Gastrocnemius medialis (tissue), 4 donors: ENCODE results near the gene AUTS2. TPM values are rescaled to one million over a fixed set of nuclear protein-coding genes. Genes with fewer than 3 reads are reported as not detected.

ENCODE experiments used
- ATAC-seq, 2 donors: fragments of 150-250 bp; one replicate each; pipeline ENCODE4 v1.9.1; 2016
- DNase-seq, 2 donors: peaks; one replicate each; pipeline ENCODE4 v3.0.0-alpha.2; 2019
- H3K27ac ChIP-seq, 4 donors: fragments of 200-600 bp; sonication (generic); 1 replicate in 1 of 4; 2 replicates in 3 of 4; pipeline ENCODE4 v1.5.1; 2016 to 2018; ENCODE audit warnings: mild to moderate bottlenecking in 2 of 4, moderate library complexity in 1 of 4
- H3K27me3 ChIP-seq, 3 donors: fragments of 200-600 bp; sonication (generic) in 2 of 3; 1 replicate in 1 of 3; 2 replicates in 2 of 3; pipeline versions ENCODE4 v1.5.1 to v1.6.0; 2016 to 2019; ENCODE audit warnings: mild to moderate bottlenecking in 1 of 3, moderate library complexity in 1 of 3
- H3K36me3 ChIP-seq, 2 donors: fragments of 200-600 bp; sonication (generic) in 1 of 2; one replicate each; pipeline ENCODE4 v1.5.1; 2017 to 2018
- H3K4me1 ChIP-seq, 2 donors: fragments of 200-600 bp; sonication (generic) in 1 of 2; one replicate each; pipeline ENCODE4 v1.5.1; 2016 to 2017; ENCODE audit warnings: mild to moderate bottlenecking in 2 of 2
- H3K4me3 ChIP-seq, 4 donors: fragments of 200-600 bp; sonication (generic) in 3 of 4; 1 replicate in 1 of 4; 2 replicates in 3 of 4; pipeline ENCODE4 v1.5.1; 2016 to 2019; ENCODE audit warnings: mild to moderate bottlenecking in 2 of 4
- H3K9me3 ChIP-seq, 3 donors: fragments of 200-600 bp; sonication (generic) in 2 of 3; 1 replicate in 1 of 3; 2 replicates in 2 of 3; pipeline ENCODE4 v1.5.1; 2016 to 2019
- CTCF ChIP-seq, 5 experiments: fragments of 450-650 bp in 3 of 5; fragments of 200-600 bp in 2 of 5; sonication (generic) in 2 of 5; IDR thresholded peaks in 4 of 5; conservative IDR thresholded peaks in 1 of 5; 1 replicate in 4 of 5; 2 replicates in 1 of 5; pipeline ENCODE4 v1.5.1; 2016 to 2019; ENCODE audit warnings: antibody characterized with exemption in 5 of 5, mild to moderate bottlenecking in 3 of 5, moderate library complexity in 3 of 5
- POLR2A ChIP-seq, 2 donors: fragments of 450-650 bp; IDR thresholded peaks; one replicate each; pipeline ENCODE4 v1.6.1; 2017; ENCODE audit warnings: antibody characterized with exemption in 2 of 2, mild to moderate bottlenecking in 2 of 2, moderate library complexity in 2 of 2
- in situ Hi-C, 4 donors: fragments of 200-750 bp; cut with MboI; loops; one replicate each; pipeline versions ENCODE4 v1.15.0 to v1.8.0; 2017; ENCODE audit warnings: low sequenced_read_pairs in 4 of 4
- intact Hi-C: fragments of 100-400 bp; cut with DNase I; formaldehyde crosslinking; loops from one replicate; pipeline ENCODE4 v1.15.1; 2023; ENCODE audit warnings: low total_unique reads
- total RNA-seq, 4 donors: library from RNA; depleted of rRNA; stranded (reverse); fragments of >200 nt; gene quantifications; one replicate each; pipeline versions ENCODE4 v1.1.0 to v1.2.3, GENCODE V29; 2016

Gene AUTS2
- total RNA-seq, 4 donors from 2014 or later = 2.5 to 16.2 (median 8.5) TPM

DNA sequence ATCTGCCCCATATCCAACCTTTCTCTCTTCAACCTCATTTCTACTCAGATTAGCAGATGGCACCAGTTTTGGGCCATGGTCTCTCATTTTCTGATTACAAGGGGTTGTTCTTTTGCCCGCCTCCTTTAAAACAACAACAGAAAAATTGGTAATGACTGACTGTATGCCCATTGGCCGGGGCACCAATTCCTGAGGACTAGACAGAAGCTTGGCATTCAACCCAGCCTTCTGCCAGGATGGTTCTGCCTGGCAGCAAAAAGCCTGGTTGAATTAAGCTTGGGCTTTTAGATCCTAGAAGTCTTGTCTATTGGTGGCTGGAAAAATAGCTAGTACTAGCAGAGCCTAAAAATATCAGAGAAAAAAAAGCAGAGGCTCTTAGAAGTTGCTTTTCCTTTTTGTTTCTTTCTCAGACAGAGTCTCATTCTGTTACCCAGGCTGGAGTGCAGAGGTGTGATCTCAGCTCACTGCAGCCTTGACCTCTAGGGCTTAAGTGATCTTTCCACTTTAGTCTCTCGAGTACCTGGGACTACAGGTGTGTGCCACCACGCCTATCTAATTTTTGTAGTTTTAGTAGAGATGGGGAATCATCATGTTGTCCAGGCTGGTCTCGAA is 402.6 kb downstream of the AUTS2 start:
- in situ Hi-C loops (no loop called here), intact Hi-C loops (no loop called here)
- no peak for DNase-seq
- Histone ChIP-seq H3K27me3 (no peaks in the 10 kb centered on the region), H3K27ac (no peak overlapping the region), H3K9me3 (no peaks in the 10 kb centered on the region), H3K36me3 (no peaks in the 10 kb centered on the region), H3K4me1 (no peaks in the 10 kb centered on the region), H3K4me3 (no peak overlapping the region)
- no peak for ATAC-seq
- TF ChIP-seq POLR2A (IDR thresholded peaks at IDR 0.05) = no peak
- TF ChIP-seq CTCF (IDR thresholded peaks at IDR 0.05 in 4 of 5, conservative IDR thresholded peaks at IDR 0.05 in 1 of 5) = no peak

DNA sequence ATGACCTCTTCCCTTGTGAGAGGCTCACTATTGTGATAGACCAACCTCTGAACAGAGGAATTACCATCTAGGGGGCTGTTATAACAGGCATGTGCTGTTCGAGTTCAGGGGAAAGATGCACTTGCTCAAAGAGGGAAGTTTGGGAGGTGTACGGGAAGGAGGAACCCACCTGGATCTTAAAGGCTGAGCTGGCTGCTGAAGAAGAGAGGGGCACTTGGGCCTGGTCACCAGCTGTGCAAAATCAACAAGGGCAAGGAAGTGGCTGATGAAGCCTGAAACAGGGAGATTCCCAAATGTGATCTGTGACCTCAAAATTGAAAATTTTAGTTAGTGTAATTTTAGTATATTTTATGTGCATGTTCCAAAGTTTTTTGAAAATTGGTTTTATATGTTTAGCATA is 407.2 kb downstream of the AUTS2 start:
- in situ Hi-C loops = no loop called here
- TF ChIP-seq POLR2A (IDR thresholded peaks at IDR 0.05) (no peak), CTCF (IDR thresholded peaks at IDR 0.05 in 4 of 5, conservative IDR thresholded peaks at IDR 0.05 in 1 of 5) (no peak)
- ATAC-seq = no peak

GRCh38 chr7:70005891-70006260 is 407.6 kb downstream of the AUTS2 start:
- H3K27me3 ChIP-seq = no peaks in the 10 kb centered on the region
- ATAC-seq = no peak
- no peaks in the 10 kb centered on the region for H3K4me1 ChIP-seq
- no peaks in the 10 kb centered on the region for H3K9me3 ChIP-seq
- TF ChIP-seq POLR2A (IDR thresholded peaks at IDR 0.05) (no peak), CTCF (IDR thresholded peaks at IDR 0.05 in 4 of 5, conservative IDR thresholded peaks at IDR 0.05 in 1 of 5) (no peak)
- no peak overlapping the region for H3K27ac ChIP-seq
- intact Hi-C loops = no loop called here
- H3K4me3 ChIP-seq = no peak overlapping the region
- H3K36me3 ChIP-seq = no peaks in the 10 kb centered on the region
- in situ Hi-C loops = no loop called here
- DNase-seq = no peak

More for the DNA sequence above, 407.2 kb downstream of the AUTS2 start:
- Histone ChIP-seq H3K27ac (no peak overlapping the region), H3K4me1 (no peaks in the 10 kb centered on the region), H3K9me3 (no peaks in the 10 kb centered on the region), H3K36me3 (no peaks in the 10 kb centered on the region), H3K4me3 (no peak overlapping the region), H3K27me3 (no peaks in the 10 kb centered on the region)
- no peak for DNase-seq
- intact Hi-C loops = no loop called here

GRCh38 chr7:70006261-70006920 is 408.1 kb downstream of the AUTS2 start:
- Histone ChIP-seq H3K27ac (no peak overlapping the region), H3K9me3 (no peaks in the 10 kb centered on the region)
- TF ChIP-seq POLR2A (IDR thresholded peaks at IDR 0.05) (no peak), CTCF (IDR thresholded peaks at IDR 0.05 in 4 of 5, conservative IDR thresholded peaks at IDR 0.05 in 1 of 5) (no peak)

More at GRCh38 chr7:70006261-70006920, 408.1 kb downstream of the AUTS2 start:
- no peaks in the 10 kb centered on the region for H3K36me3 ChIP-seq
- in situ Hi-C loops = no loop called here
- H3K27me3 ChIP-seq = no peaks in the 10 kb centered on the region
- no peak for DNase-seq
- intact Hi-C loops = no loop called here
- no peak overlapping the region for H3K4me3 ChIP-seq
- H3K4me1 ChIP-seq = no peaks in the 10 kb centered on the region
- no peak for ATAC-seq
